Endothelial cell of umbilical vein (primary cell): ENCODE results near the gene TES. TPM values are rescaled to one million over a fixed set of nuclear protein-coding genes. Genes with fewer than 3 reads are reported as not detected.

Source experiments
- BruUV-seq: library from RNA; stranded (reverse); fragments of 400-500 nt; replicated peaks from 2 replicates; lab custom pipeline; 2021; lab: Mats Ljungman, UMichigan
- CTCF ChIA-PET: fragments of 300-600, 350-600 bp; sonication (Branson Sonifier 250); formaldehyde crosslinking; loops from one replicate; lab custom pipeline; 2021; ENCODE audit warnings: antibody characterized with exemption, inconsistent platforms; lab: Charles Lee
- POLR2A ChIA-PET: fragments of 300-600, 350-600 bp; sonication (Branson Sonifier 250); formaldehyde crosslinking; loops from one replicate; lab custom pipeline; 2021; ENCODE audit warnings: antibody characterized with exemption, inconsistent platforms; lab: Charles Lee
- DNase-seq: peaks from one replicate; pipeline ENCODE4 v3.0.0-alpha.2; 2011; ENCODE audit warnings: low read depth, low spot score
- FAIRE-seq: peaks from 2 replicates; lab custom pipeline; 2011; peaks lifted over from hg19 to GRCh38; lab: Jason Lieb, UNC
- H2AFZ ChIP-seq: 2 replicates; pipeline ENCODE4 v1.6.0; 2012; ENCODE audit warnings: low read depth, low read length, control low read depth, inconsistent platforms
- H3K27ac ChIP-seq: 2 replicates; pipeline ENCODE4 v1.5.1; 2011; ENCODE audit warnings: low read depth, mild to moderate bottlenecking, control low read depth, low read length, moderate library complexity; ENCODE audit not compliant: insufficient read depth
- H3K27me3 ChIP-seq, 2 experiments: 2 replicates each; pipeline versions ENCODE4 v1.6.0 to v1.6.1; 2011; ENCODE audit warnings: low read length in 2 of 2, mixed read lengths in 1 of 2; ENCODE audit not compliant: control insufficient read depth in 2 of 2, insufficient read depth in 2 of 2
- H3K36me3 ChIP-seq, 2 experiments: 2 replicates in 1 of 2; 3 replicates in 1 of 2; pipeline ENCODE4 v1.5.1; 2011; ENCODE audit warnings: low read length in 2 of 2, mild to moderate bottlenecking in 1 of 2, moderate library complexity in 1 of 2; ENCODE audit not compliant: control insufficient read depth in 2 of 2, insufficient read depth in 2 of 2; ENCODE audit errors: extremely low read depth in 1 of 2
- H3K4me1 ChIP-seq: 3 replicates; pipeline ENCODE4 v1.5.1; 2011; ENCODE audit warnings: mild to moderate bottlenecking, low read length; ENCODE audit not compliant: control insufficient read depth, insufficient read depth; ENCODE audit errors: extremely low read depth
- H3K4me2 ChIP-seq: 2 replicates; pipeline ENCODE4 v1.6.1; 2011; ENCODE audit warnings: low read length, control low read depth, mixed read lengths; ENCODE audit not compliant: insufficient read depth
- H3K4me3 ChIP-seq, 3 experiments: fragments of 200-600 bp in 1 of 3; sonication (generic), shearing (Covaris generic) in 1 of 3; replicated peaks in 1 of 3; 2 replicates each; pipeline ENCODE4 v1.5.1; 2011 to 2016; ENCODE audit warnings: control low read depth in 3 of 3, low read length in 3 of 3, mild to moderate bottlenecking in 2 of 3, inconsistent platforms in 1 of 3, low read depth in 1 of 3, moderate library complexity in 1 of 3; ENCODE audit not compliant: insufficient read depth in 1 of 3
- H3K79me2 ChIP-seq: 2 replicates; pipeline ENCODE4 v1.6.0; 2012; ENCODE audit warnings: low read length, inconsistent platforms; ENCODE audit not compliant: control insufficient read depth, insufficient read depth
- H3K9ac ChIP-seq: replicated peaks from 2 replicates; pipeline ENCODE3; 2011; ENCODE audit warnings: low read length, control low read depth; ENCODE audit not compliant: insufficient read depth; ENCODE audit errors: extremely low read depth
- H3K9me1 ChIP-seq: replicated peaks from 3 replicates; pipeline ENCODE4 v1.6.0; 2011; ENCODE audit warnings: mild to moderate bottlenecking, low read length; ENCODE audit not compliant: control insufficient read depth, insufficient read depth; ENCODE audit errors: extremely low read depth
- H3K9me3 ChIP-seq: replicated peaks from 2 replicates; pipeline ENCODE4 v1.5.1; 2012; ENCODE audit warnings: low read length, inconsistent platforms; ENCODE audit not compliant: control insufficient read depth, insufficient read depth
- H4K20me1 ChIP-seq: replicated peaks from 2 replicates; pipeline ENCODE3; 2011; ENCODE audit warnings: mild to moderate bottlenecking, low read length; ENCODE audit not compliant: control insufficient read depth, insufficient read depth; ENCODE audit errors: extremely low read depth
- EZH2 ChIP-seq: IDR thresholded peaks from 2 replicates; pipeline ENCODE4 v1.6.1; 2012; ENCODE audit warnings: borderline replicate concordance, low read depth, mild to moderate bottlenecking, moderate library complexity, low read length, inconsistent platforms; ENCODE audit not compliant: severe bottlenecking
- FOS ChIP-seq: IDR thresholded peaks from 2 replicates; pipeline ENCODE4 v1.6.1; 2011; ENCODE audit warnings: mild to moderate bottlenecking, low read length, moderate library complexity, borderline replicate concordance; ENCODE audit not compliant: insufficient read depth
- MYC ChIP-seq: IDR thresholded peaks from one replicate; pipeline ENCODE4 v1.6.1; 2011; ENCODE audit warnings: mild to moderate bottlenecking, low read depth, low read length
- dilution Hi-C: fragments of 300-500 bp; cut with MboI; formaldehyde crosslinking; loops from one replicate; pipeline ENCODE4 v1.15.0; 2019; ENCODE audit warnings: low sequenced_read_pairs; ENCODE audit not compliant: extremely low pct_ligation_motif_present
- intact Hi-C: fragments of 100-400 bp; cut with micrococcal nuclease; formaldehyde crosslinking; loops from one replicate; pipeline ENCODE4 v1.10.0; 2022
- polyA plus RNA-seq, 4 experiments: library from polyadenylated mRNA; depleted of rRNA in 3 of 4; stranded (reverse) in 3 of 4; unstranded in 1 of 4; fragments of >200 nt; gene quantifications; 2 replicates each; pipeline versions ENCODE4 v1.2.1 to v1.2.3, GENCODE V29; 2011 to 2012; ENCODE audit warnings: missing spikeins in 1 of 4
- total RNA-seq: library from RNA; stranded (reverse); gene quantifications from 2 replicates; pipeline ENCODE4 v1.2.3, GENCODE V29; 2021
- TF ChIP-seq, protein P1 (sequence below): IDR thresholded peaks from 2 replicates; pipeline ENCODE4 v1.6.1; 2011; ENCODE audit not compliant: insufficient read depth, insufficient read length

Gene TES
- total and polyA plus RNA-seq, 2 donors (not counting 3 experiments of a cell fraction or from before 2014, with no cell fraction given) = 35.3 to 50.5 TPM

GRCh38 chr7:116212869-116213268, 2.5 kb downstream of the TES start:
- intact Hi-C loops (loop anchor here (10.0 kb wide), 1 partner anchor 462 kb away; the partner anchor contains the start of gene MET), dilution Hi-C loops (no loop called here)
- Histone ChIP-seq H3K9me3 (no peaks in the 10 kb centered on the region), H3K9ac (peak overlapping the region; percentile 59), H3K27ac (peak overlapping the region; percentile 89), H3K4me2 (peak overlapping the region; percentile 94), H3K4me3 (peak overlapping the region in 2 of 3 experiments; percentile 84 to 89), H3K36me3 (no peaks in the 10 kb centered on the region), H3K79me2 (peaks cover 63% of the 10 kb centered on the region), H3K9me1 (no peaks in the 10 kb centered on the region), H3K27me3 (no peaks in the 10 kb centered on the region), H2AFZ (no peak overlapping the region), H4K20me1 (no peaks in the 10 kb centered on the region), H3K4me1 (peaks cover 54% of the 10 kb centered on the region)
- DNase-seq (peak; percentile 36), FAIRE-seq (no peak)
- BruUV-seq = no TSS peak
- ChIA-PET POLR2A (no interaction called here), CTCF (interaction anchor here (1.2 to 6.3 kb wide), 3 partner anchors 23 to 32 kb away, joined by 3 to 55 read pairs (median 22); no protein-coding TSS in a partner anchor)
- TF ChIP-seq, protein P1, sequence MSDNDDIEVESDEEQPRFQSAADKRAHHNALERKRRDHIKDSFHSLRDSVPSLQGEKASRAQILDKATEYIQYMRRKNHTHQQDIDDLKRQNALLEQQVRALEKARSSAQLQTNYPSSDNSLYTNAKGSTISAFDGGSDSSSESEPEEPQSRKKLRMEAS = no peak
- TF ChIP-seq MYC (no peak), EZH2 (no peak)

DNA sequence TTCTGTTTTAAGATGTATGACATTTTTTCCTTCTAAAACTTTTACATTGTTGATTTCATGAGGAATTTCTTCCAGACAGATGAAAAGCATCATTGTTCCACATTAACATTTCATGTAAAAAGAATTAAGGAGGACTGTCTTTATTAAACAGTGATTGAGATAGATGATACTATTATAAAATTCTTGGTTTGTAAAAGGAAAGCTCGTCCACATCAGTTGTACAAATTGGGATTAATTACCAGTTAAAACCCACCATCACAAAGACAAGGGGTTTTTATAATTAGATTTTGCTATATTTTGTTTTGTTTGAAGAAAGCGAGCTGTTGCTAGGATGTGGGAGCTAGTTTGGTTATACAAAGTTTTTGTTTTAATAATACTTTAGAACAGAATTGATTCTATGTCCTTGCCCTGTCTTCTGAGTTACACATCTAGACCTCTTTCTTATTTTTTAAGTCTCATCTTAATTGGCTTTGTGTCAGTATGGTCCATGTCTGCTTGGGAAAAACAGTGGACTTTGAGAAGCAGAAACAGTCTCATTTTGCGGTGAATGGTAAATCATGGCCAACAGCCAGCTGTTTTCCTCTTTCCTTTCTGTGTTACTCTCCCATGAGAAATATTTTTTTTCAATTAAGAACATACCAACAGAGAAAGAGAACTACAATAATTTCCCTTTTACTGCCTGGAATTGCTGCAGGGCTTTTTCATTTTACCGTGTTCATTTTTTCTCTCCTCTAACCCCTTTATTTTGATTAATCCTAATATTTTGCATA, 3.2 kb downstream of the TES start:
- peak overlapping the region; percentile 94 for H3K4me2 ChIP-seq
- H3K27ac ChIP-seq = peak overlapping the region; percentile 89
- H3K27me3 ChIP-seq = no peaks in the 10 kb centered on the region
- peak overlapping the region; percentile 59 for H3K9ac ChIP-seq
- FAIRE-seq (peak; percentile 67), DNase-seq (peak; percentile 82)
- H2AFZ ChIP-seq = no peak overlapping the region
- H3K9me1 ChIP-seq = no peaks in the 10 kb centered on the region
- no peak for TF ChIP-seq FOS
- peaks cover 60% of the 10 kb centered on the region for H3K4me1 ChIP-seq
- no peaks in the 10 kb centered on the region for H3K9me3 ChIP-seq
- dilution Hi-C loops (no loop called here), intact Hi-C loops (loop anchor here (10.0 kb wide), 1 partner anchor 461 kb away; the partner anchor contains the start of gene MET)
- peak overlapping the region in 1 of 3 experiments; percentile 51 for H3K4me3 ChIP-seq
- ChIA-PET CTCF (interaction anchor here (1.0 to 6.3 kb wide), 4 partner anchors 20 to 33 kb away, joined by 3 to 55 read pairs (median 13); no protein-coding TSS in a partner anchor), POLR2A (no interaction called here)
- H3K79me2 ChIP-seq = peaks cover 63% of the 10 kb centered on the region
- no peaks in the 10 kb centered on the region for H4K20me1 ChIP-seq
- no TSS peak for BruUV-seq
- no peaks in the 10 kb centered on the region for H3K36me3 ChIP-seq
